Measurements from ENCODE around the gene CLEC1A. TPM values are rescaled to one million over a fixed set of nuclear protein-coding genes. Genes with fewer than 3 reads are reported as not detected.

The CLEC1A gene
- total and polyA plus RNA-seq, 2 of the 13 experiments (the other 11 are each of a cell fraction or from before 2014, with no cell fraction given), result not detected

DNA sequence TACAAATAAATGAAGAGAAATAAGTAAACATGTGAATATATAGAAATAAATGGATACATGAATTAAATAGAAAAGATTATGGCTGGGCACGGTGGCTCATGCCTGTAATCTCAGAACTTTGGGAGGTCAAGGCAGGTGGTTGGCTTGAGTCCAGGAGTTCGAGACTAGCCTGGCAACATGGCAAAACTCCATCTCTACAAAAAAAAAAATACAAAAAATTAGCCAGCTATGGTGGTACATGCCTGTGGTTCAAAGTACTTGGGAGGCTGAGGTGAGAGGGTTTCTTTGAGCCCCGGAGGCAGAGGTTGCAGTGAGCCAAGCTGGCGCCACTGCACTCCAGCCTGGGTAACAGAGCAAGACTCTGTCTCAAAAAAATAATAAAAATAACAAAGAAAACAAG is 36.3 kb upstream of the CLEC1A start:
- Histone ChIP-seq H3K9ac (ENCODE audit: insufficient read depth, low read depth, low read length) (no peak overlapping the region), H3K4me3 (replicated peaks in 1 of 3; ENCODE audit: insufficient read depth in 1 of 3, low read depth in 2 of 3, low read length in 3 of 3) (no peak overlapping the region), H3K79me2 (ENCODE audit: insufficient read depth, low read length) (no peaks in the 10 kb centered on the region), H3K27ac (ENCODE audit: extremely low read length, insufficient read depth, low read length) (no peak overlapping the region), H3K27me3 (ENCODE audit: control insufficient read depth in 1 of 2, insufficient read depth in 2 of 2, low read length in 2 of 2) (peaks cover 0 to under 1% of the 10 kb centered on the region in 2 experiments; a peak in 1 of 5 replicates), H3K4me1 (ENCODE audit: insufficient read depth, low read length) (0 out of 2 replicates have a peak, but pooled peaks cover 6% of the 10 kb centered on the region), H3K36me3 (replicated peaks in 1 of 2; ENCODE audit: control insufficient read depth in 1 of 2, insufficient read depth in 2 of 2, low read length in 2 of 2) (no peaks in the 10 kb centered on the region), H3K9me3 (ENCODE audit: low read length) (no peaks in the 10 kb centered on the region), H3K4me2 (ENCODE audit: low read depth, low read length) (no peak overlapping the region), H4K20me1 (ENCODE audit: insufficient read depth, low read length) (no peaks in the 10 kb centered on the region), H2AFZ (ENCODE audit: low read length) (no peak overlapping the region)
- in situ Hi-C loops (cut with HindIII; ENCODE audit: extremely low pct_ligation_motif_present, low pct_unique_long_range_greater_than_20kb) (loop anchor here (10.0 kb wide), 1 partner anchor 380 kb away; no protein-coding TSS in a partner anchor), intact Hi-C loops (cut with micrococcal nuclease; ENCODE audit: unreplicated experiment) (no loop called here)
- ChIA-PET CTCF (ENCODE audit: low intra/inter-chr PET ratio, low total read pairs) (interaction anchor here (0.6 kb wide), 1 partner anchor 1307 kb away, joined by 3 read pairs; no protein-coding TSS in a partner anchor), POLR2A (no interaction called here)
- DNase-seq (ENCODE audit: low spot score) (no peak), FAIRE-seq (no peak), ATAC-seq (no peak)
- 11% methylated on average over 4 of the region's 4 CpGs for WGBS (ENCODE audit: low lambda C conversion rate)
- TF ChIP-seq GPN1 (CRISPR knock-in tag; IDR thresholded peaks at IDR 0.05; ENCODE audit: borderline replicate concordance) (no peak), NCOR1 (IDR thresholded peaks at IDR 0.05; ENCODE audit: borderline replicate concordance, low read length) (no peak), SMC3 (IDR thresholded peaks at IDR 0.05; ENCODE audit: low read length) (no peak), ATF7 (IDR thresholded peaks at IDR 0.05) (no peak), ATF7 (CRISPR knock-in tag; IDR thresholded peaks at IDR 0.05) (no peak)
- TF ChIP-seq, protein P1, sequence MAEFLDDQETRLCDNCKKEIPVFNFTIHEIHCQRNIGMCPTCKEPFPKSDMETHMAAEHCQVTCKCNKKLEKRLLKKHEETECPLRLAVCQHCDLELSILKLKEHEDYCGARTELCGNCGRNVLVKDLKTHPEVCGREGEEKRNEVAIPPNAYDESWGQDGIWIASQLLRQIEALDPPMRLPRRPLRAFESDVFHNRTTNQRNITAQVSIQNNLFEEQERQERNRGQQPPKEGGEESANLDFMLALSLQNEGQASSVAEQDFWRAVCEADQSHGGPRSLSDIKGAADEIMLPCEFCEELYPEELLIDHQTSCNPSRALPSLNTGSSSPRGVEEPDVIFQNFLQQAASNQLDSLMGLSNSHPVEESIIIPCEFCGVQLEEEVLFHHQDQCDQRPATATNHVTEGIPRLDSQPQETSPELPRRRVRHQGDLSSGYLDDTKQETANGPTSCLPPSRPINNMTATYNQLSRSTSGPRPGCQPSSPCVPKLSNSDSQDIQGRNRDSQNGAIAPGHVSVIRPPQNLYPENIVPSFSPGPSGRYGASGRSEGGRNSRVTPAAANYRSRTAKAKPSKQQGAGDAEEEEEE (CRISPR knock-in tag; IDR thresholded peaks at IDR 0.05; ENCODE audit: borderline replicate concordance), result no peak
- TF ChIP-seq, protein P2, sequence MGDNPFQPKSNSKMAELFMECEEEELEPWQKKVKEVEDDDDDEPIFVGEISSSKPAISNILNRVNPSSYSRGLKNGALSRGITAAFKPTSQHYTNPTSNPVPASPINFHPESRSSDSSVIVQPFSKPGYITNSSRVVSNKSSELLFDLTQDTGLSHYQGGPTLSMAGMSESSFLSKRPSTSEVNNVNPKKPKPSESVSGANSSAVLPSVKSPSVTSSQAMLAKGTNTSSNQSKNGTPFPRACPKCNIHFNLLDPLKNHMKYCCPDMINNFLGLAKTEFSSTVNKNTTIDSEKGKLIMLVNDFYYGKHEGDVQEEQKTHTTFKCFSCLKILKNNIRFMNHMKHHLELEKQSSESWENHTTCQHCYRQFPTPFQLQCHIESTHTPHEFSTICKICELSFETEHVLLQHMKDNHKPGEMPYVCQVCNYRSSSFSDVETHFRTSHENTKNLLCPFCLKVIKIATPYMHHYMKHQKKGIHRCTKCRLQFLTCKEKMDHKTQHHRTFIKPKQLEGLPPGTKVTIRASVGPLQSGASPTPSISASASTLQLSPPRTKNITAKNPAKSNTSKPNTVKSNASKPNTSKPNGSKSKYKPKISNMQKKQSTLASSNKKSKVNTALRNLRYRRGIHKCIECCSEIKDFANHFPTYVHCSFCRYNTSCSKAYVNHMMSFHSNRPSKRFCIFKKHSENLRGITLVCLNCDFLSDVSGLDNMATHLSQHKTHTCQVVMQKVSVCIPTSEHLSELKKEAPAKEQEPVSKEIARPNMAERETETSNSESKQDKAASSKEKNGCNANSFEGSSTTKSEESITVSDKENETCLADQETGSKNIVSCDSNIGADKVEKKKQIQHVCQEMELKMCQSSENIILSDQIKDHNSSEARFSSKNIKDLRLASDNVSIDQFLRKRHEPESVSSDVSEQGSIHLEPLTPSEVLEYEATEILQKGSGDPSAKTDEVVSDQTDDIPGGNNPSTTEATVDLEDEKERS (CRISPR knock-in tag; IDR thresholded peaks at IDR 0.05), result no peak
- TF ChIP-seq, protein P3, sequence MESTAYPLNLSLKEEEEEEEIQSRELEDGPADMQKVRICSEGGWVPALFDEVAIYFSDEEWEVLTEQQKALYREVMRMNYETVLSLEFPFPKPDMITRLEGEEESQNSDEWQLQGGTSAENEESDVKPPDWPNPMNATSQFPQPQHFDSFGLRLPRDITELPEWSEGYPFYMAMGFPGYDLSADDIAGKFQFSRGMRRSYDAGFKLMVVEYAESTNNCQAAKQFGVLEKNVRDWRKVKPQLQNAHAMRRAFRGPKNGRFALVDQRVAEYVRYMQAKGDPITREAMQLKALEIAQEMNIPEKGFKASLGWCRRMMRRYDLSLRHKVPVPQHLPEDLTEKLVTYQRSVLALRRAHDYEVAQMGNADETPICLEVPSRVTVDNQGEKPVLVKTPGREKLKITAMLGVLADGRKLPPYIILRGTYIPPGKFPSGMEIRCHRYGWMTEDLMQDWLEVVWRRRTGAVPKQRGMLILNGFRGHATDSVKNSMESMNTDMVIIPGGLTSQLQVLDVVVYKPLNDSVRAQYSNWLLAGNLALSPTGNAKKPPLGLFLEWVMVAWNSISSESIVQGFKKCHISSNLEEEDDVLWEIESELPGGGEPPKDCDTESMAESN (CRISPR knock-in tag; conservative IDR thresholded peaks at IDR 0.05), result no peak
- TF ChIP-seq, protein P4, sequence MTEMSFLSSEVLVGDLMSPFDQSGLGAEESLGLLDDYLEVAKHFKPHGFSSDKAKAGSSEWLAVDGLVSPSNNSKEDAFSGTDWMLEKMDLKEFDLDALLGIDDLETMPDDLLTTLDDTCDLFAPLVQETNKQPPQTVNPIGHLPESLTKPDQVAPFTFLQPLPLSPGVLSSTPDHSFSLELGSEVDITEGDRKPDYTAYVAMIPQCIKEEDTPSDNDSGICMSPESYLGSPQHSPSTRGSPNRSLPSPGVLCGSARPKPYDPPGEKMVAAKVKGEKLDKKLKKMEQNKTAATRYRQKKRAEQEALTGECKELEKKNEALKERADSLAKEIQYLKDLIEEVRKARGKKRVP (CRISPR knock-in tag; IDR thresholded peaks at IDR 0.05), result no peak
- TF ChIP-seq, protein P5, sequence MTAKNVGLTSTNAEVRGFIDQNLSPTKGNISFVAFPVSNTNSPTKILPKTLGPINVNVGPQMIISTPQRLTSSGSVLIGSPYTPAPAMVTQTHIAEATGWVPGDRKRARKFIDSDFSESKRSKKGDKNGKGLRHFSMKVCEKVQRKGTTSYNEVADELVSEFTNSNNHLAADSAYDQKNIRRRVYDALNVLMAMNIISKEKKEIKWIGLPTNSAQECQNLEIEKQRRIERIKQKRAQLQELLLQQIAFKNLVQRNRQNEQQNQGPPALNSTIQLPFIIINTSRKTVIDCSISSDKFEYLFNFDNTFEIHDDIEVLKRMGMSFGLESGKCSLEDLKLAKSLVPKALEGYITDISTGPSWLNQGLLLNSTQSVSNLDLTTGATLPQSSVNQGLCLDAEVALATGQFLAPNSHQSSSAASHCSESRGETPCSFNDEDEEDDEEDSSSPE (CRISPR knock-in tag; IDR thresholded peaks at IDR 0.05), result no peak
- no TSS peak for BruUV-seq (replicated peaks)
